IMR-90 (cell line): ENCODE data around the gene JAKMIP1. TPM values are rescaled to one million over a fixed set of nuclear protein-coding genes. Genes with fewer than 3 reads are reported as not detected.

Source experiments
- ATAC-seq: fragments of 200-7000 bp; cut with Tn5 transposase; 2 replicates; pipeline ENCODE4 v1.9.1; 2020; ENCODE audit warnings: low read depth, mild to moderate bottlenecking, moderate library complexity
- BruUV-seq: library from RNA; stranded (reverse); fragments of 400-500 nt; replicated peaks from 2 replicates; lab custom pipeline; 2021; lab: Mats Ljungman, UMichigan
- CTCF ChIA-PET: fragments of 300-600 bp; formaldehyde crosslinking; extraction: SDS; loops from one replicate; lab custom pipeline; 2021; ENCODE audit warnings: antibody characterized with exemption; lab: Yijun Ruan, JAX
- POLR2A ChIA-PET: fragments of 300-600 bp; sonication (Branson Sonifier 250); formaldehyde crosslinking; loops from one replicate; lab custom pipeline; 2022; ENCODE audit warnings: antibody characterized with exemption; ENCODE audit not compliant: unreplicated experiment; lab: Charles Lee
- DNase-seq: peaks from one replicate; pipeline ENCODE4 v3.0.0; 2013
- H2AFZ ChIP-seq: replicated peaks from 2 replicates; pipeline ENCODE3; 2013; ENCODE audit warnings: low read length, mild to moderate bottlenecking; ENCODE audit not compliant: poor library complexity
- H2AK5ac ChIP-seq: 2 replicates; pipeline ENCODE4 v1.6.1; 2013; ENCODE audit warnings: low read depth, low read length, inconsistent platforms
- H2AK9ac ChIP-seq: replicated peaks from 2 replicates; pipeline ENCODE3; 2013; ENCODE audit warnings: mild to moderate bottlenecking, low read depth, low read length, moderate library complexity; ENCODE audit not compliant: poor library complexity
- H2BK120ac ChIP-seq: 2 replicates; pipeline ENCODE4 v1.6.1; 2013; ENCODE audit warnings: low read depth, low read length, inconsistent platforms
- H2BK15ac ChIP-seq: 3 replicates; pipeline ENCODE4 v1.6.1; 2013; ENCODE audit warnings: low read depth, low read length, inconsistent platforms
- H2BK20ac ChIP-seq: 2 replicates; pipeline ENCODE4 v1.6.1; 2013; ENCODE audit warnings: low read depth, mild to moderate bottlenecking, inconsistent platforms, low read length, moderate library complexity
- H2BK5ac ChIP-seq: 2 replicates; pipeline ENCODE4 v1.6.1; 2013; ENCODE audit warnings: mild to moderate bottlenecking, low read depth, low read length, inconsistent platforms; ENCODE audit not compliant: poor library complexity, severe bottlenecking
- H3K14ac ChIP-seq: replicated peaks from 2 replicates; pipeline ENCODE4 v1.6.1; 2013; ENCODE audit warnings: low read depth, low read length, inconsistent platforms
- H3K18ac ChIP-seq: 2 replicates; pipeline ENCODE4 v1.6.1; 2013; ENCODE audit warnings: low read depth, low read length, control low read depth
- H3K23ac ChIP-seq: 2 replicates; pipeline ENCODE4 v1.6.1; 2013; ENCODE audit warnings: low read depth, low read length, inconsistent platforms
- H3K27ac ChIP-seq: 2 replicates; pipeline ENCODE4 v1.5.1; 2013; ENCODE audit warnings: mild to moderate bottlenecking, control low read depth, low read length; ENCODE audit not compliant: insufficient read depth
- H3K27me3 ChIP-seq: 2 replicates; pipeline ENCODE4 v1.6.1; 2013; ENCODE audit warnings: low read length; ENCODE audit not compliant: control insufficient read depth, insufficient read depth
- H3K36me3 ChIP-seq: 2 replicates; pipeline ENCODE4 v1.6.1; 2013; ENCODE audit warnings: low read length, mixed read lengths; ENCODE audit not compliant: control insufficient read depth, insufficient read depth
- H3K4ac ChIP-seq: 2 replicates; pipeline ENCODE4 v1.6.1; 2013; ENCODE audit warnings: low read depth, low read length, inconsistent platforms
- H3K4me1 ChIP-seq: 2 replicates; pipeline ENCODE4 v1.6.1; 2013; ENCODE audit warnings: low read length, mixed read lengths; ENCODE audit not compliant: control insufficient read depth, insufficient read depth
- H3K4me2 ChIP-seq: 2 replicates; pipeline ENCODE4 v1.6.1; 2013; ENCODE audit warnings: low read depth, mild to moderate bottlenecking, control low read depth, low read length, moderate library complexity
- H3K4me3 ChIP-seq: 2 replicates; pipeline ENCODE4 v1.5.1; 2013; ENCODE audit warnings: low read depth, mild to moderate bottlenecking, control low read depth, low read length, moderate library complexity; ENCODE audit not compliant: insufficient read depth
- H3K56ac ChIP-seq: 2 replicates; pipeline ENCODE4 v1.6.1; 2013; ENCODE audit warnings: low read length, inconsistent platforms; ENCODE audit not compliant: insufficient read depth; ENCODE audit errors: extremely low read depth
- H3K79me1 ChIP-seq, 2 experiments: 2 replicates each; pipeline ENCODE4 v1.6.1; 2013; ENCODE audit warnings: low read length in 2 of 2, inconsistent platforms in 1 of 2, low read depth in 1 of 2
- H3K9ac ChIP-seq: 2 replicates; pipeline ENCODE4 v1.6.1; 2013; ENCODE audit warnings: low read depth, low read length, control low read depth
- H3K9me1 ChIP-seq: 2 replicates; pipeline ENCODE4 v1.6.1; 2013; ENCODE audit warnings: low read length, inconsistent platforms; ENCODE audit not compliant: insufficient read depth
- H3K9me3 ChIP-seq: 2 replicates; pipeline ENCODE4 v1.6.1; 2013; ENCODE audit warnings: low read length; ENCODE audit not compliant: control insufficient read depth, insufficient read depth
- H4K20me1 ChIP-seq: 2 replicates; pipeline ENCODE4 v1.6.1; 2013; ENCODE audit warnings: low read length, inconsistent platforms; ENCODE audit not compliant: insufficient read depth
- H4K5ac ChIP-seq: 2 replicates; pipeline ENCODE4 v1.6.1; 2013; ENCODE audit warnings: mild to moderate bottlenecking, low read depth, low read length, control low read depth
- H4K8ac ChIP-seq, 2 experiments: 2 replicates each; pipeline ENCODE4 v1.6.1; 2013; ENCODE audit warnings: low read depth in 2 of 2, low read length in 2 of 2, control low read depth in 1 of 2, inconsistent platforms in 1 of 2
- H4K91ac ChIP-seq: 2 replicates; pipeline ENCODE4 v1.6.1; 2013; ENCODE audit warnings: low read depth, low read length, inconsistent platforms; ENCODE audit not compliant: insufficient read depth
- BHLHE40 ChIP-seq: fragments of 150-350 bp; IDR thresholded peaks from 2 replicates; pipeline ENCODE4 v1.6.1; 2016; ENCODE audit warnings: mild to moderate bottlenecking, low read depth, low read length
- CEBPB ChIP-seq: IDR thresholded peaks from 2 replicates; pipeline ENCODE4 v1.6.1; 2012; ENCODE audit warnings: low read depth, low read length, improper control_type of control experiment
- CHD1 ChIP-seq: IDR thresholded peaks from 2 replicates; pipeline ENCODE4 v1.6.1; 2012; ENCODE audit warnings: low read depth, low read length, improper control_type of control experiment
- CTCF ChIP-seq: conservative IDR thresholded peaks from 2 replicates; pipeline ENCODE4 v1.5.1; 2012; ENCODE audit warnings: mild to moderate bottlenecking, low read depth, low read length, improper control_type of control experiment
- ELK1 ChIP-seq: fragments of 150-350 bp; IDR thresholded peaks from 2 replicates; pipeline ENCODE4 v1.6.1; 2016; ENCODE audit warnings: low read depth, mild to moderate bottlenecking, low read length, moderate library complexity, borderline replicate concordance
- FOS ChIP-seq: fragments of 150-350 bp; IDR thresholded peaks from 2 replicates; pipeline ENCODE4 v1.6.1; 2016; ENCODE audit warnings: low read depth, low read length
- MAFK ChIP-seq: IDR thresholded peaks from 2 replicates; pipeline ENCODE4 v1.6.1; 2012; ENCODE audit warnings: low read depth, low read length, improper control_type of control experiment
- MAZ ChIP-seq: IDR thresholded peaks from 2 replicates; pipeline ENCODE4 v1.6.1; 2012; ENCODE audit warnings: low read depth, mild to moderate bottlenecking, low read length, improper control_type of control experiment, moderate library complexity, borderline replicate concordance
- NFE2L2 ChIP-seq: fragments of 150-350 bp; IDR thresholded peaks from 2 replicates; pipeline ENCODE4 v1.6.1; 2016; ENCODE audit warnings: low read depth, mild to moderate bottlenecking, low read length
- POLR2A ChIP-seq: IDR thresholded peaks from 2 replicates; pipeline ENCODE4 v1.6.1; 2012; ENCODE audit warnings: mild to moderate bottlenecking, low read depth, low read length
- RAD21 ChIP-seq: IDR thresholded peaks from 2 replicates; pipeline ENCODE4 v1.6.1; 2012; ENCODE audit warnings: low read length, improper control_type of control experiment
- RFX5 ChIP-seq: IDR thresholded peaks from 2 replicates; pipeline ENCODE4 v1.8.0; 2012; ENCODE audit warnings: low read depth, mild to moderate bottlenecking, low read length, moderate library complexity
- SMC3 ChIP-seq: fragments of 150-350 bp; IDR thresholded peaks from 2 replicates; pipeline ENCODE4 v1.6.1; 2016; ENCODE audit warnings: low read depth, mild to moderate bottlenecking, antibody characterized with exemption, low read length, moderate library complexity
- WGBS, 2 experiments: methylation state at CpG; one replicate each; pipeline versions ENCODE4 v1.1.5 to v1.1.7; 2013; ENCODE audit warnings: missing lambda C conversion rate in 2 of 2; ENCODE audit not compliant: insufficient read length in 1 of 2; ENCODE audit errors: extremely low coverage in 2 of 2; 5-methylcytosine and 5-hydroxymethylcytosine counted together
- dilution Hi-C: fragments of 300-500 bp; cut with HindIII; formaldehyde crosslinking; loops from one replicate; pipeline ENCODE4 v1.14.3; 2018; ENCODE audit warnings: low sequenced_read_pairs; ENCODE audit not compliant: unreplicated experiment
- in situ Hi-C: fragments of 300-500 bp; cut with MboI; formaldehyde crosslinking; loops from 3 replicates; pipeline ENCODE4 v1.14.3; 2019; ENCODE audit warnings: low sequenced_read_pairs, inconsistent platforms, mixed read lengths
- intact Hi-C: fragments of 100-400 bp; cut with micrococcal nuclease; formaldehyde crosslinking; loops from 2 replicates; pipeline ENCODE4 v1.10.0; 2022
- polyA plus RNA-seq, 3 experiments: library from polyadenylated mRNA; depleted of rRNA; stranded (reverse); fragments of >200 nt; gene quantifications; 2 replicates each; pipeline ENCODE4 v1.2.3, GENCODE V29; 2012; ENCODE audit warnings: low replicate concordance in 1 of 3
- total RNA-seq: library from RNA; depleted of rRNA; stranded (reverse); fragments of >200 nt; gene quantifications from 2 replicates; pipeline ENCODE4 v1.2.3, GENCODE V29; 2012

Gene JAKMIP1
- total and polyA plus RNA-seq, 2 of the 4 experiments (the other 2 are of a cell fraction), result not detected

DNA sequence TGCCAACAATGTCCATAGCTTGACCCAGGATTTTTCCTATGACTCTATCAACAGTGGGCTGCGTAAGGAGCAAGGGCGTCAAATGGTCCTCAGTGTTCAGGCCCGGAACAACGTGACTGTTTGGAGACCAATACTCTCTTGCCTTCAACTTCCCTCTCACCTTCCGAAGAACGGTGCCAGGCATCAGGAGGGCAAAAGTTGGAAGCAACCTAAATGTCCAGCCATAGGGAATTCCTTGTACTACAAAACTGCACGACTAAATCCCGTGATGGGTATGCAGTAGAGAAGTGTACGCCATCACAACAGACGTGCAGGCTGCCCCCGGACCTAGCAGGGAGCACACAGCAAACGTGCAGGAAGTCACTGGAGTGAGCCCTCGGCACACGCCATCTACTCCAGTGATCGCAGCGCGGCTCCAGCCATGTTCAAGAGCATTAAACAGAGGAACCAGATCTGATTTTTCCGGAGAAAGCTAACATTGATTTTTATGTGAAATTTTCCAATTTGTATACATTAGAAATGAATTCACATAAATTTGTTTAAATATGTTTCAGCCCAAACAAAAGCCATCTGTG is 79.0 kb downstream of the JAKMIP1 start:
- DNase-seq (no peak), ATAC-seq (no peak)
- Histone ChIP-seq H3K79me1 (no peaks in the 10 kb centered on the region), H4K20me1 (no peaks in the 10 kb centered on the region), H3K56ac (no peak overlapping the region), H2AK9ac (no peak overlapping the region), H4K5ac (no peak overlapping the region), H2BK120ac (no peak overlapping the region), H3K9me1 (no peaks in the 10 kb centered on the region), H3K9ac (no peak overlapping the region), H3K23ac (no peak overlapping the region), H2AFZ (no peak overlapping the region), H3K4ac (no peak overlapping the region), H3K18ac (no peak overlapping the region), H2BK5ac (no peak overlapping the region), H3K27me3 (peaks cover 2% of the 10 kb centered on the region; the same call in 1 of the 2 replicates), H3K27ac (no peak overlapping the region), H3K4me1 (no peaks in the 10 kb centered on the region), H3K14ac (no peak overlapping the region), H2AK5ac (no peak overlapping the region), H4K91ac (no peak overlapping the region), H4K8ac (no peak overlapping the region), H3K4me2 (no peak overlapping the region), H2BK20ac (no peak overlapping the region), H3K36me3 (no peaks in the 10 kb centered on the region), H3K4me3 (no peak overlapping the region), H3K9me3 (peaks cover 9% of the 10 kb centered on the region; the same call in 1 of the 2 replicates), H2BK15ac (no peak overlapping the region)
- TF ChIP-seq ELK1, result no peak
- no peak for TF ChIP-seq CHD1
- no peak for TF ChIP-seq BHLHE40
- no peak for TF ChIP-seq MAZ
- no peak for TF ChIP-seq CEBPB
- no peak for TF ChIP-seq NFE2L2
- TF ChIP-seq RAD21, result no peak
- TF ChIP-seq POLR2A, result no peak
- no peak for TF ChIP-seq CTCF
- TF ChIP-seq FOS, result no peak
- no peak for TF ChIP-seq SMC3
- no peak for TF ChIP-seq RFX5
- TF ChIP-seq MAFK, result no peak
- dilution Hi-C loops (no loop called here), intact Hi-C loops (no loop called here), in situ Hi-C loops (no loop called here)
- BruUV-seq, result no TSS peak
- ChIA-PET POLR2A (no interaction called here), CTCF (no interaction called here)
- 72% methylated on average over 6 of the region's 18 CpGs; no CpG with 5 or more reads in 1 of the 2 experiments for WGBS, 2 experiments
